GM23338 (cell line): Measurements from ENCODE around the gene TECTB.

Experiments used
- CREB1 ChIP-seq: fragments of 250-450 bp; sonication (Bioruptor Pico); IDR thresholded peaks from 2 replicates; pipeline ENCODE4 v1.5.0; 2020; ENCODE audit warnings: low read depth, mild to moderate bottlenecking, moderate library complexity
- CTCF ChIP-seq, 2 experiments: fragments of 200-600 bp in 1 of 2; sonication (generic) in 1 of 2; conservative IDR thresholded peaks; 2 replicates each; pipeline versions ENCODE4 v1.5.1 to v1.6.1; 2016 to 2017; ENCODE audit warnings: antibody characterized with exemption in 2 of 2, low read depth in 2 of 2, mild to moderate bottlenecking in 2 of 2, moderate library complexity in 1 of 2
- ETS1 ChIP-seq: IDR thresholded peaks from 2 replicates; pipeline ENCODE4 v1.6.1; 2016; ENCODE audit warnings: antibody characterized with exemption
- POLR2AphosphoS5 ChIP-seq: IDR thresholded peaks from 2 replicates; pipeline ENCODE4 v1.6.1; 2016; ENCODE audit warnings: antibody characterized with exemption, low read depth

- TF ChIP-seq CTCF (conservative IDR thresholded peaks at IDR 0.05; ENCODE audit: low read depth in 2 of 2) (no peak), POLR2AphosphoS5 (no peak), CREB1 (CRISPR knock-in tag) (no peak), ETS1 (no peak)
These were observed 3.9 kb downstream of the TECTB start for GRCh38 chr10:112286837-112287818.
